ENCODE results near the gene AREL1. TPM values are rescaled to one million over a fixed set of nuclear protein-coding genes. Genes with fewer than 3 reads are reported as not detected.

AREL1 gene
- total RNA-seq, 1 experiment from 2014 or later: 45.9 TPM

- no peaks in the 10 kb centered on the region for H4K20me1 ChIP-seq (ENCODE audit: insufficient read depth)
- ATAC-seq: no peak
- H3K9ac ChIP-seq (ENCODE audit: low read length): no peak overlapping the region
- H3K4me1 ChIP-seq (ENCODE audit: control insufficient read depth in 1 of 2, insufficient read depth in 2 of 2, low read length in 2 of 2): no peaks in the 10 kb centered on the region; a peak in 1 of 4 replicates
- no TSS peak for BruUV-seq (replicated peaks)
- no peak overlapping the region for H2AFZ ChIP-seq (ENCODE audit: low read depth, low read length, poor library complexity, severe bottlenecking)
- no peaks in the 10 kb centered on the region for H3K9me2 ChIP-seq (ENCODE audit: insufficient read depth)
- TF ChIP-seq POLR2A (IDR thresholded peaks at IDR 0.05; ENCODE audit: borderline replicate concordance, extremely low read depth, insufficient read depth, insufficient read length): no peak
- TF ChIP-seq ZFX (IDR thresholded peaks at IDR 0.05): no peak
- no peak for TF ChIP-seq POLR2AphosphoS5 (IDR thresholded peaks at IDR 0.05; ENCODE audit: low read depth, low read length)
- no peak for TF ChIP-seq YY1 (IDR thresholded peaks at IDR 0.05; ENCODE audit: extremely low read depth, insufficient replicate concordance, low read depth, low read length)
- TF ChIP-seq SP1 (IDR thresholded peaks at IDR 0.05; ENCODE audit: low read depth): no peak
- no peak for TF ChIP-seq ZNF274 (IDR thresholded peaks at IDR 0.05; ENCODE audit: low read depth, low read length)
- no peak for TF ChIP-seq CBX3 (IDR thresholded peaks at IDR 0.05; ENCODE audit: low read depth)
- no peak for TF ChIP-seq EZH2phosphoT487 (IDR thresholded peaks at IDR 0.05; ENCODE audit: borderline replicate concordance)
- no peak for TF ChIP-seq EGR1 (IDR thresholded peaks at IDR 0.05; ENCODE audit: low read depth)
- no peak for TF ChIP-seq ZBTB33 (IDR thresholded peaks at IDR 0.05; ENCODE audit: extremely low read depth, insufficient replicate concordance, low read length)
- no peak for TF ChIP-seq SRF (IDR thresholded peaks at IDR 0.05; ENCODE audit: low read depth)
- no peak for TF ChIP-seq CTCF (IDR thresholded peaks at IDR 0.05 in 2 of 3, conservative IDR thresholded peaks at IDR 0.05 in 1 of 3; ENCODE audit: borderline replicate concordance in 1 of 3, insufficient read depth in 1 of 3, low read depth in 2 of 3, low read length in 2 of 3)
- TF ChIP-seq ELF1 (IDR thresholded peaks at IDR 0.05; ENCODE audit: borderline replicate concordance, low read depth): no peak
- no peak for TF ChIP-seq MAX (IDR thresholded peaks at IDR 0.05)
- TF ChIP-seq JUND (IDR thresholded peaks at IDR 0.05): no peak
- TF ChIP-seq FOSL1 (IDR thresholded peaks at IDR 0.05; ENCODE audit: low read depth): no peak
- no peak for TF ChIP-seq TCF7L2 (IDR thresholded peaks at IDR 0.05; ENCODE audit: borderline replicate concordance, extremely low read depth, insufficient read depth, insufficient read length)
- no peak for TF ChIP-seq REST (IDR thresholded peaks at IDR 0.05; ENCODE audit: low read depth)
- peaks cover 35 to 37% of the 10 kb centered on the region in 2 experiments; a peak in 3 of 4 replicates for H3K36me3 ChIP-seq (ENCODE audit: control insufficient read depth in 1 of 2, insufficient read depth in 2 of 2, low read length in 2 of 2)
- no peak for DNase-seq (ENCODE audit: low read depth, low spot score)
- no peak overlapping the region for H3K27ac ChIP-seq (ENCODE audit: low read depth, low read length)
- no peaks in the 10 kb centered on the region for H3K79me2 ChIP-seq (ENCODE audit: insufficient read depth, low read length)
- no peak overlapping the region for H3K4me3 ChIP-seq (replicated peaks in 1 of 2; ENCODE audit: low read depth in 1 of 2, low read length in 2 of 2)
- RAD21 ChIA-PET (ENCODE audit: low non-redundant PET in 1 of 2, low total read pairs in 2 of 2, uncharacterized antibody in 2 of 2, unreplicated experiment in 2 of 2): no interaction called here
- intact Hi-C loops (cut with micrococcal nuclease): no loop called here
- H3K9me3 ChIP-seq (ENCODE audit: control insufficient read depth in 1 of 2, insufficient read depth in 1 of 2, low read depth in 1 of 2, low read length in 2 of 2): no peaks in the 10 kb centered on the region
- no peak overlapping the region for H3K4me2 ChIP-seq (ENCODE audit: low read length)
- CTCF ChIA-PET: no interaction called here
- no peaks in the 10 kb centered on the region for H3K27me3 ChIP-seq (ENCODE audit: insufficient read depth, low read length)
- POLR2A ChIA-PET: no interaction called here
Measured at GRCh38 chr14:74664717-74665116, 48.2 kb downstream of the AREL1 start.
